B cell (primary cell): ENCODE results near the gene ATP10B. TPM values are rescaled to one million over a fixed set of nuclear protein-coding genes. Genes with fewer than 3 reads are reported as not detected.

ENCODE experiments used
- ATAC-seq: fragments of 200-7000 bp; cut with Tn5 transposase; one replicate; pipeline ENCODE4 v1.10.0; 2021; ENCODE audit warnings: low read depth, mild to moderate bottlenecking, moderate number of reproducible peaks, moderate library complexity
- CTCF ChIA-PET: fragments of 350-600 bp; sonication (Branson Sonifier 250); formaldehyde crosslinking; loops from one replicate; lab custom pipeline; 2021; ENCODE audit warnings: antibody characterized with exemption, inconsistent platforms; lab: Charles Lee
- POLR2A ChIA-PET: fragments of 350-600 bp; sonication (Branson Sonifier 250); formaldehyde crosslinking; loops from one replicate; lab custom pipeline; 2021; ENCODE audit warnings: antibody characterized with exemption; lab: Charles Lee
- DNase-seq: peaks from one replicate; pipeline ENCODE4 v3.0.0; 2013
- H2AFZ ChIP-seq: 2 replicates; pipeline ENCODE4 v1.6.1; 2012; ENCODE audit warnings: mild to moderate bottlenecking, low read depth, low read length; ENCODE audit not compliant: insufficient read depth, poor library complexity, severe bottlenecking
- H3K27ac ChIP-seq, 2 donors: 1 replicate in 1 of 2; 2 replicates in 1 of 2; pipeline ENCODE4 v1.5.1; 2012 to 2013; ENCODE audit warnings: low read length in 2 of 2, mild to moderate bottlenecking in 2 of 2, moderate library complexity in 1 of 2
- H3K27me3 ChIP-seq, 4 experiments: fragments of 200-600 bp in 1 of 4; sonication (generic) in 1 of 4; replicated peaks in 1 of 4; 1 replicate in 2 of 4; 2 replicates in 2 of 4; pipeline versions ENCODE4 v1.6.1 to v1.7.0; 2013 to 2016; ENCODE audit warnings: low read length in 3 of 4, mild to moderate bottlenecking in 2 of 4, mixed read lengths in 1 of 4, moderate library complexity in 1 of 4; ENCODE audit not compliant: insufficient read depth in 4 of 4, control insufficient read depth in 3 of 4; ENCODE audit errors: control extremely low read depth in 1 of 4
- H3K36me3 ChIP-seq, 2 experiments: replicated peaks in 1 of 2; 1 replicate in 1 of 2; 2 replicates in 1 of 2; pipeline versions ENCODE4 v1.6.1 to v1.7.1; 2013; ENCODE audit warnings: low read length in 1 of 2; ENCODE audit not compliant: insufficient read depth in 2 of 2, control insufficient read depth in 1 of 2; ENCODE audit errors: control extremely low read depth in 1 of 2, extremely low read depth in 1 of 2
- H3K4me1 ChIP-seq, 2 donors: fragments of 200-600 bp in 1 of 2; sonication (generic) in 1 of 2; 1 replicate in 1 of 2; 2 replicates in 1 of 2; pipeline versions ENCODE4 v1.5.1 to v1.6.1; 2013 to 2017; ENCODE audit warnings: low read length in 2 of 2; ENCODE audit not compliant: control insufficient read depth in 2 of 2, insufficient read depth in 2 of 2
- H3K4me2 ChIP-seq: replicated peaks from 2 replicates; pipeline ENCODE3; 2012; ENCODE audit warnings: mild to moderate bottlenecking, low read depth, low read length; ENCODE audit not compliant: poor library complexity, severe bottlenecking
- H3K4me3 ChIP-seq, 5 experiments: fragments of 200-600 bp in 1 of 5; sonication (generic) in 1 of 5; 1 replicate in 3 of 5; 2 replicates in 2 of 5; pipeline versions ENCODE4 v1.5.1 to v1.7.0; 2011 to 2016; ENCODE audit warnings: low read length in 4 of 5, mild to moderate bottlenecking in 4 of 5, low read depth in 2 of 5, control low read depth in 1 of 5, moderate library complexity in 1 of 5; ENCODE audit not compliant: insufficient read depth in 1 of 5; ENCODE audit errors: control extremely low read depth in 1 of 5, extremely low read depth in 1 of 5
- H3K79me2 ChIP-seq: fragments of 200-600 bp; sonication (generic); one replicate; pipeline ENCODE4 v1.6.0; 2016; ENCODE audit warnings: low read length; ENCODE audit not compliant: control insufficient read depth, insufficient read depth
- H3K9ac ChIP-seq: fragments of 200-600 bp; sonication (generic); 2 replicates; pipeline ENCODE4 v1.6.1; 2017; ENCODE audit warnings: mild to moderate bottlenecking, low read length, moderate library complexity
- H3K9me3 ChIP-seq, 3 donors: one replicate each; pipeline versions ENCODE4 v1.6.1 to v1.7.1; 2013; ENCODE audit warnings: low read length in 2 of 3; ENCODE audit not compliant: control insufficient read depth in 2 of 3, insufficient read depth in 1 of 3; ENCODE audit errors: control extremely low read depth in 1 of 3
- H4K20me1 ChIP-seq: 2 replicates; pipeline ENCODE4 v1.6.0; 2012; ENCODE audit warnings: mild to moderate bottlenecking, low read length; ENCODE audit not compliant: insufficient read depth, control insufficient read depth, poor library complexity, severe bottlenecking
- H3K27ac Mint-ChIP-seq: one replicate; pipeline ENCODE4 v1.8.0; 2021; ENCODE audit warnings: mixed read lengths
- H3K27me3 Mint-ChIP-seq: one replicate; pipeline ENCODE4 v1.8.0; 2021; ENCODE audit warnings: mixed read lengths
- H3K4me1 Mint-ChIP-seq: one replicate; pipeline ENCODE4 v1.8.0; 2021; ENCODE audit warnings: mixed read lengths
- H3K4me3 Mint-ChIP-seq: one replicate; pipeline ENCODE4 v1.8.0; 2021; ENCODE audit warnings: mixed read lengths
- H3K9me3 Mint-ChIP-seq: one replicate; pipeline ENCODE4 v1.8.0; 2022; ENCODE audit warnings: mixed read lengths; ENCODE audit not compliant: insufficient read depth
- CTCF ChIP-seq: fragments of 200-600 bp; IDR thresholded peaks from one replicate; pipeline ENCODE4 v1.8.0; 2022; ENCODE audit warnings: antibody characterized with exemption, mild to moderate bottlenecking
- EZH2 ChIP-seq: IDR thresholded peaks from 2 replicates; pipeline ENCODE4 v1.6.1; 2012; ENCODE audit warnings: borderline replicate concordance, low read depth, mild to moderate bottlenecking, moderate library complexity, low read length; ENCODE audit not compliant: insufficient read depth, poor library complexity, severe bottlenecking
- WGBS: methylation state at CpG from one replicate; pipeline ENCODE4 v1.1.5; 2013; ENCODE audit warnings: missing lambda C conversion rate; ENCODE audit not compliant: insufficient coverage; 5-methylcytosine and 5-hydroxymethylcytosine counted together
- intact Hi-C: fragments of 100-400 bp; cut with micrococcal nuclease; formaldehyde crosslinking; loops from one replicate; pipeline ENCODE4 v1.10.0; 2022
- polyA plus RNA-seq: library from polyadenylated mRNA; depleted of rRNA; stranded (reverse); fragments of >200 nt; gene quantifications from 2 replicates; pipeline ENCODE4 v1.2.3, GENCODE V29; 2012
- total RNA-seq, 2 donors: library from RNA; stranded (reverse); fragments of 120-200 nt in 1 of 2; gene quantifications; 1 replicate in 1 of 2; 2 replicates in 1 of 2; pipeline versions ENCODE4 v1.2.3 to v1.2.4, GENCODE V29; 2013 to 2022

ATP10B gene
- total and polyA plus RNA-seq, 2 donors (not counting 1 experiment from before 2014, with no cell fraction given), result not detected

- H3K4me3 Mint-ChIP-seq, result no peak overlapping the region
- no peak overlapping the region for H3K4me3 ChIP-seq
- H3K27me3 ChIP-seq, result no peaks in the 10 kb centered on the region
- H3K27ac Mint-ChIP-seq, result no peak overlapping the region
- no peaks in the 10 kb centered on the region for H3K4me1 ChIP-seq
- H3K9me3 Mint-ChIP-seq, result no peaks in the 10 kb centered on the region
- ChIA-PET POLR2A (no interaction called here), CTCF (interaction anchor here (0.7 kb wide), 1 partner anchor 10 kb away, joined by 3 read pairs; no protein-coding TSS in a partner anchor)
- no peak for TF ChIP-seq EZH2
- TF ChIP-seq CTCF, result no peak
- H3K9me3 ChIP-seq, result peaks cover 0 to 4% (median 0%) of the 10 kb centered on the region in 3 donors
- intact Hi-C loops, result no loop called here
- H3K4me2 ChIP-seq, result no peak overlapping the region
- H3K4me1 Mint-ChIP-seq, result peaks cover 3% of the 10 kb centered on the region
- no peaks in the 10 kb centered on the region for H4K20me1 ChIP-seq
- no peaks in the 10 kb centered on the region for H3K36me3 ChIP-seq
- no peak overlapping the region for H3K9ac ChIP-seq
- WGBS, result 97% methylated on average over 3 of the region's 5 CpGs
- peaks cover 19% of the 10 kb centered on the region for H3K27me3 Mint-ChIP-seq
- no peak overlapping the region for H2AFZ ChIP-seq
- no peaks in the 10 kb centered on the region for H3K79me2 ChIP-seq
- DNase-seq (no peak), ATAC-seq (no peak)
- H3K27ac ChIP-seq, result no peak overlapping the region
Measured at GRCh38 chr5:160703547-160704189, 148.3 kb downstream of the ATP10B start.

GRCh38 chr5:160702934-160703333 lies 149.1 kb downstream of the ATP10B start:
- peaks cover 3% of the 10 kb centered on the region for H3K4me1 Mint-ChIP-seq
- Histone ChIP-seq H4K20me1 (no peaks in the 10 kb centered on the region), H3K36me3 (no peaks in the 10 kb centered on the region), H3K4me2 (no peak overlapping the region), H3K27ac (no peak overlapping the region), H3K27me3 (no peaks in the 10 kb centered on the region), H3K4me3 (no peak overlapping the region), H3K9ac (no peak overlapping the region), H3K79me2 (no peaks in the 10 kb centered on the region), H2AFZ (no peak overlapping the region), H3K4me1 (no peaks in the 10 kb centered on the region), H3K9me3 (peaks cover 0 to 4% (median 0%) of the 10 kb centered on the region in 3 donors)
- DNase-seq, result peak; percentile 8
- no peak overlapping the region for H3K4me3 Mint-ChIP-seq
- WGBS, result no CpG with 5 or more reads among the region's 3 CpGs
- intact Hi-C loops, result no loop called here
- TF ChIP-seq EZH2, result no peak
- no peak for TF ChIP-seq CTCF
- no peak overlapping the region for H3K27ac Mint-ChIP-seq
- ChIA-PET POLR2A (no interaction called here), CTCF (interaction anchor here (0.7 kb wide), 1 partner anchor 9 kb away, joined by 3 read pairs; no protein-coding TSS in a partner anchor)
- H3K27me3 Mint-ChIP-seq, result peaks cover 14% of the 10 kb centered on the region
- no peaks in the 10 kb centered on the region for H3K9me3 Mint-ChIP-seq
- ATAC-seq, result no peak
